IMR-90 (cell line): Measurements from ENCODE around the gene MTM1. TPM values are rescaled to one million over a fixed set of nuclear protein-coding genes. Genes with fewer than 3 reads are reported as not detected.

Source experiments
- ATAC-seq: fragments of 200-7000 bp; cut with Tn5 transposase; 2 replicates; pipeline ENCODE4 v1.9.1; 2020; ENCODE audit warnings: low read depth, mild to moderate bottlenecking, moderate library complexity
- BruUV-seq: library from RNA; stranded (reverse); fragments of 400-500 nt; replicated peaks from 2 replicates; lab custom pipeline; 2021; lab: Mats Ljungman, UMichigan
- CTCF ChIA-PET: fragments of 300-600 bp; formaldehyde crosslinking; extraction: SDS; loops from one replicate; lab custom pipeline; 2021; ENCODE audit warnings: antibody characterized with exemption; lab: Yijun Ruan, JAX
- POLR2A ChIA-PET: fragments of 300-600 bp; sonication (Branson Sonifier 250); formaldehyde crosslinking; loops from one replicate; lab custom pipeline; 2022; ENCODE audit warnings: antibody characterized with exemption; ENCODE audit not compliant: unreplicated experiment; lab: Charles Lee
- DNase-seq: peaks from one replicate; pipeline ENCODE4 v3.0.0; 2013
- H2AFZ ChIP-seq: replicated peaks from 2 replicates; pipeline ENCODE3; 2013; ENCODE audit warnings: low read length, mild to moderate bottlenecking; ENCODE audit not compliant: poor library complexity
- H2AK5ac ChIP-seq: 2 replicates; pipeline ENCODE4 v1.6.1; 2013; ENCODE audit warnings: low read depth, low read length, inconsistent platforms
- H2AK9ac ChIP-seq: replicated peaks from 2 replicates; pipeline ENCODE3; 2013; ENCODE audit warnings: mild to moderate bottlenecking, low read depth, low read length, moderate library complexity; ENCODE audit not compliant: poor library complexity
- H2BK120ac ChIP-seq: 2 replicates; pipeline ENCODE4 v1.6.1; 2013; ENCODE audit warnings: low read depth, low read length, inconsistent platforms
- H2BK15ac ChIP-seq: 3 replicates; pipeline ENCODE4 v1.6.1; 2013; ENCODE audit warnings: low read depth, low read length, inconsistent platforms
- H2BK20ac ChIP-seq: 2 replicates; pipeline ENCODE4 v1.6.1; 2013; ENCODE audit warnings: low read depth, mild to moderate bottlenecking, inconsistent platforms, low read length, moderate library complexity
- H2BK5ac ChIP-seq: 2 replicates; pipeline ENCODE4 v1.6.1; 2013; ENCODE audit warnings: mild to moderate bottlenecking, low read depth, low read length, inconsistent platforms; ENCODE audit not compliant: poor library complexity, severe bottlenecking
- H3K14ac ChIP-seq: replicated peaks from 2 replicates; pipeline ENCODE4 v1.6.1; 2013; ENCODE audit warnings: low read depth, low read length, inconsistent platforms
- H3K18ac ChIP-seq: 2 replicates; pipeline ENCODE4 v1.6.1; 2013; ENCODE audit warnings: low read depth, low read length, control low read depth
- H3K23ac ChIP-seq: 2 replicates; pipeline ENCODE4 v1.6.1; 2013; ENCODE audit warnings: low read depth, low read length, inconsistent platforms
- H3K27ac ChIP-seq: 2 replicates; pipeline ENCODE4 v1.5.1; 2013; ENCODE audit warnings: mild to moderate bottlenecking, control low read depth, low read length; ENCODE audit not compliant: insufficient read depth
- H3K27me3 ChIP-seq: 2 replicates; pipeline ENCODE4 v1.6.1; 2013; ENCODE audit warnings: low read length; ENCODE audit not compliant: control insufficient read depth, insufficient read depth
- H3K36me3 ChIP-seq: 2 replicates; pipeline ENCODE4 v1.6.1; 2013; ENCODE audit warnings: low read length, mixed read lengths; ENCODE audit not compliant: control insufficient read depth, insufficient read depth
- H3K4ac ChIP-seq: 2 replicates; pipeline ENCODE4 v1.6.1; 2013; ENCODE audit warnings: low read depth, low read length, inconsistent platforms
- H3K4me1 ChIP-seq: 2 replicates; pipeline ENCODE4 v1.6.1; 2013; ENCODE audit warnings: low read length, mixed read lengths; ENCODE audit not compliant: control insufficient read depth, insufficient read depth
- H3K4me2 ChIP-seq: 2 replicates; pipeline ENCODE4 v1.6.1; 2013; ENCODE audit warnings: low read depth, mild to moderate bottlenecking, control low read depth, low read length, moderate library complexity
- H3K4me3 ChIP-seq: 2 replicates; pipeline ENCODE4 v1.5.1; 2013; ENCODE audit warnings: low read depth, mild to moderate bottlenecking, control low read depth, low read length, moderate library complexity; ENCODE audit not compliant: insufficient read depth
- H3K56ac ChIP-seq: 2 replicates; pipeline ENCODE4 v1.6.1; 2013; ENCODE audit warnings: low read length, inconsistent platforms; ENCODE audit not compliant: insufficient read depth; ENCODE audit errors: extremely low read depth
- H3K79me1 ChIP-seq, 2 experiments: 2 replicates each; pipeline ENCODE4 v1.6.1; 2013; ENCODE audit warnings: low read length in 2 of 2, inconsistent platforms in 1 of 2, low read depth in 1 of 2
- H3K9ac ChIP-seq: 2 replicates; pipeline ENCODE4 v1.6.1; 2013; ENCODE audit warnings: low read depth, low read length, control low read depth
- H3K9me1 ChIP-seq: 2 replicates; pipeline ENCODE4 v1.6.1; 2013; ENCODE audit warnings: low read length, inconsistent platforms; ENCODE audit not compliant: insufficient read depth
- H3K9me3 ChIP-seq: 2 replicates; pipeline ENCODE4 v1.6.1; 2013; ENCODE audit warnings: low read length; ENCODE audit not compliant: control insufficient read depth, insufficient read depth
- H4K20me1 ChIP-seq: 2 replicates; pipeline ENCODE4 v1.6.1; 2013; ENCODE audit warnings: low read length, inconsistent platforms; ENCODE audit not compliant: insufficient read depth
- H4K5ac ChIP-seq: 2 replicates; pipeline ENCODE4 v1.6.1; 2013; ENCODE audit warnings: mild to moderate bottlenecking, low read depth, low read length, control low read depth
- H4K8ac ChIP-seq, 2 experiments: 2 replicates each; pipeline ENCODE4 v1.6.1; 2013; ENCODE audit warnings: low read depth in 2 of 2, low read length in 2 of 2, control low read depth in 1 of 2, inconsistent platforms in 1 of 2
- H4K91ac ChIP-seq: 2 replicates; pipeline ENCODE4 v1.6.1; 2013; ENCODE audit warnings: low read depth, low read length, inconsistent platforms; ENCODE audit not compliant: insufficient read depth
- BHLHE40 ChIP-seq: fragments of 150-350 bp; IDR thresholded peaks from 2 replicates; pipeline ENCODE4 v1.6.1; 2016; ENCODE audit warnings: mild to moderate bottlenecking, low read depth, low read length
- CEBPB ChIP-seq: IDR thresholded peaks from 2 replicates; pipeline ENCODE4 v1.6.1; 2012; ENCODE audit warnings: low read depth, low read length, improper control_type of control experiment
- CHD1 ChIP-seq: IDR thresholded peaks from 2 replicates; pipeline ENCODE4 v1.6.1; 2012; ENCODE audit warnings: low read depth, low read length, improper control_type of control experiment
- FOS ChIP-seq: fragments of 150-350 bp; IDR thresholded peaks from 2 replicates; pipeline ENCODE4 v1.6.1; 2016; ENCODE audit warnings: low read depth, low read length
- MAFK ChIP-seq: IDR thresholded peaks from 2 replicates; pipeline ENCODE4 v1.6.1; 2012; ENCODE audit warnings: low read depth, low read length, improper control_type of control experiment
- MAZ ChIP-seq: IDR thresholded peaks from 2 replicates; pipeline ENCODE4 v1.6.1; 2012; ENCODE audit warnings: low read depth, mild to moderate bottlenecking, low read length, improper control_type of control experiment, moderate library complexity, borderline replicate concordance
- MXI1 ChIP-seq: IDR thresholded peaks from 2 replicates; pipeline ENCODE4 v1.6.1; 2012; ENCODE audit warnings: low read depth, mild to moderate bottlenecking, low read length, moderate library complexity, borderline replicate concordance
- NFE2L2 ChIP-seq: fragments of 150-350 bp; IDR thresholded peaks from 2 replicates; pipeline ENCODE4 v1.6.1; 2016; ENCODE audit warnings: low read depth, mild to moderate bottlenecking, low read length
- POLR2A ChIP-seq: IDR thresholded peaks from 2 replicates; pipeline ENCODE4 v1.6.1; 2012; ENCODE audit warnings: mild to moderate bottlenecking, low read depth, low read length
- RAD21 ChIP-seq: IDR thresholded peaks from 2 replicates; pipeline ENCODE4 v1.6.1; 2012; ENCODE audit warnings: low read length, improper control_type of control experiment
- RCOR1 ChIP-seq: IDR thresholded peaks from 2 replicates; pipeline ENCODE4 v1.6.1; 2012; ENCODE audit warnings: mild to moderate bottlenecking, low read length, improper control_type of control experiment; ENCODE audit not compliant: insufficient replicate concordance
- RFX5 ChIP-seq: IDR thresholded peaks from 2 replicates; pipeline ENCODE4 v1.8.0; 2012; ENCODE audit warnings: low read depth, mild to moderate bottlenecking, low read length, moderate library complexity
- SMC3 ChIP-seq: fragments of 150-350 bp; IDR thresholded peaks from 2 replicates; pipeline ENCODE4 v1.6.1; 2016; ENCODE audit warnings: low read depth, mild to moderate bottlenecking, antibody characterized with exemption, low read length, moderate library complexity
- WGBS, 2 experiments: methylation state at CpG; one replicate each; pipeline versions ENCODE4 v1.1.5 to v1.1.7; 2013; ENCODE audit warnings: missing lambda C conversion rate in 2 of 2; ENCODE audit not compliant: insufficient read length in 1 of 2; ENCODE audit errors: extremely low coverage in 2 of 2; 5-methylcytosine and 5-hydroxymethylcytosine counted together
- dilution Hi-C: fragments of 300-500 bp; cut with HindIII; formaldehyde crosslinking; loops from one replicate; pipeline ENCODE4 v1.14.3; 2018; ENCODE audit warnings: low sequenced_read_pairs; ENCODE audit not compliant: unreplicated experiment
- in situ Hi-C: fragments of 300-500 bp; cut with MboI; formaldehyde crosslinking; loops from 3 replicates; pipeline ENCODE4 v1.14.3; 2019; ENCODE audit warnings: low sequenced_read_pairs, inconsistent platforms, mixed read lengths
- intact Hi-C: fragments of 100-400 bp; cut with micrococcal nuclease; formaldehyde crosslinking; loops from 2 replicates; pipeline ENCODE4 v1.10.0; 2022
- polyA plus RNA-seq, 3 experiments: library from polyadenylated mRNA; depleted of rRNA; stranded (reverse); fragments of >200 nt; gene quantifications; 2 replicates each; pipeline ENCODE4 v1.2.3, GENCODE V29; 2012; ENCODE audit warnings: low replicate concordance in 1 of 3
- total RNA-seq: library from RNA; depleted of rRNA; stranded (reverse); fragments of >200 nt; gene quantifications from 2 replicates; pipeline ENCODE4 v1.2.3, GENCODE V29; 2012
- TF ChIP-seq, protein P1 (sequence below): fragments of 150-350 bp; IDR thresholded peaks from 2 replicates; pipeline ENCODE4 v1.6.1; 2016; ENCODE audit warnings: low read depth, mild to moderate bottlenecking, low read length, moderate library complexity, borderline replicate concordance
- TF ChIP-seq, protein P2 (sequence below): fragments of 150-350 bp; IDR thresholded peaks from 2 replicates; pipeline ENCODE4 v1.6.1; 2017; ENCODE audit warnings: mild to moderate bottlenecking, antibody characterized with exemption, low read length, low read depth
- TF ChIP-seq, protein P3 (sequence below): conservative IDR thresholded peaks from 2 replicates; pipeline ENCODE4 v1.5.1; 2012; ENCODE audit warnings: mild to moderate bottlenecking, low read depth, low read length, improper control_type of control experiment

The MTM1 gene
- total and polyA plus RNA-seq, 2 of the 4 experiments (the other 2 are of a cell fraction): 3.8 to 5.6 TPM

DNA sequence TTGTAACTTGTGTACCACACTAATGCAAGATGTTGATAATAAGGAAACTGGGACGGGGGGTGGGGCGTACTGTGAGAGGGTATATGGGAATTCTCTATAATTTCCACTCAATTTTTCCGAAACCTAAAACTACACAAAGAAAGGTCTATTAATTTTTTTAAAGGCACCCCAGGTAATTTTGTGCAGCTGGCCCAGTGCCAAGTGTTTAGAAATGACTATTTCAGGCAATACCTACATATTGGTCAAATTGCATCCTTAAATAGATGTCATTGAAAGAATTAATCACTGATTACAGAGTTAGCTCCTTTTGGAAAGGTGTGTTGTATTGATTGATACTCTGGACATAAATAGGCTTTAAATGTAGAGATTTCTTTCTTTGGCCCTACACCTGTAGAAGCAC lies 114.7 kb downstream of the MTM1 start:
- Histone ChIP-seq H2BK120ac (no peak overlapping the region), H3K4me2 (no peak overlapping the region), H4K91ac (no peak overlapping the region), H3K9ac (no peak overlapping the region), H3K18ac (no peak overlapping the region), H4K20me1 (no peaks in the 10 kb centered on the region), H3K23ac (no peak overlapping the region), H2AK9ac (no peak overlapping the region), H3K56ac (no peak overlapping the region), H2BK15ac (no peak overlapping the region), H2AFZ (no peak overlapping the region), H2AK5ac (no peak overlapping the region), H3K14ac (no peak overlapping the region), H3K9me3 (no peaks in the 10 kb centered on the region), H4K5ac (no peak overlapping the region), H2BK20ac (no peak overlapping the region), H3K4me1 (peaks cover under 1% of the 10 kb centered on the region; the same call in 1 of the 2 replicates), H3K79me1 (no peaks in the 10 kb centered on the region), H3K27me3 (no peaks in the 10 kb centered on the region), H3K9me1 (0 out of 2 replicates have a peak, but pooled peaks cover 1% of the 10 kb centered on the region), H3K36me3 (no peaks in the 10 kb centered on the region), H3K4ac (no peak overlapping the region), H4K8ac (no peak overlapping the region), H3K4me3 (no peak overlapping the region), H2BK5ac (no peak overlapping the region), H3K27ac (no peak overlapping the region)
- no peak for DNase-seq
- ChIA-PET POLR2A (no interaction called here), CTCF (interaction anchor here (0.6 to 1.5 kb wide), 5 partner anchors 19 to 733 kb away, joined by 3 to 8 read pairs (median 5); no protein-coding TSS in a partner anchor)
- no CpG with 5 or more reads among the region's 3 CpGs for WGBS, 2 experiments
- no TSS peak for BruUV-seq
- dilution Hi-C loops: no loop called here
- no peak for ATAC-seq
- intact Hi-C loops: loop anchor here (2.0 to 10.0 kb wide), 2 partner anchors 30 to 318 kb away; partner anchors contain the start of gene MAMLD1
- no peak for TF ChIP-seq RCOR1
- no peak for TF ChIP-seq RAD21
- TF ChIP-seq, protein P1, sequence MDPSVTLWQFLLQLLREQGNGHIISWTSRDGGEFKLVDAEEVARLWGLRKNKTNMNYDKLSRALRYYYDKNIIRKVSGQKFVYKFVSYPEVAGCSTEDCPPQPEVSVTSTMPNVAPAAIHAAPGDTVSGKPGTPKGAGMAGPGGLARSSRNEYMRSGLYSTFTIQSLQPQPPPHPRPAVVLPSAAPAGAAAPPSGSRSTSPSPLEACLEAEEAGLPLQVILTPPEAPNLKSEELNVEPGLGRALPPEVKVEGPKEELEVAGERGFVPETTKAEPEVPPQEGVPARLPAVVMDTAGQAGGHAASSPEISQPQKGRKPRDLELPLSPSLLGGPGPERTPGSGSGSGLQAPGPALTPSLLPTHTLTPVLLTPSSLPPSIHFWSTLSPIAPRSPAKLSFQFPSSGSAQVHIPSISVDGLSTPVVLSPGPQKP: no peak
- no peak for TF ChIP-seq CEBPB
- TF ChIP-seq, protein P2, sequence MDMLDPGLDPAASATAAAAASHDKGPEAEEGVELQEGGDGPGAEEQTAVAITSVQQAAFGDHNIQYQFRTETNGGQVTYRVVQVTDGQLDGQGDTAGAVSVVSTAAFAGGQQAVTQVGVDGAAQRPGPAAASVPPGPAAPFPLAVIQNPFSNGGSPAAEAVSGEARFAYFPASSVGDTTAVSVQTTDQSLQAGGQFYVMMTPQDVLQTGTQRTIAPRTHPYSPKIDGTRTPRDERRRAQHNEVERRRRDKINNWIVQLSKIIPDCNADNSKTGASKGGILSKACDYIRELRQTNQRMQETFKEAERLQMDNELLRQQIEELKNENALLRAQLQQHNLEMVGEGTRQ: no peak
- TF ChIP-seq, protein P3, sequence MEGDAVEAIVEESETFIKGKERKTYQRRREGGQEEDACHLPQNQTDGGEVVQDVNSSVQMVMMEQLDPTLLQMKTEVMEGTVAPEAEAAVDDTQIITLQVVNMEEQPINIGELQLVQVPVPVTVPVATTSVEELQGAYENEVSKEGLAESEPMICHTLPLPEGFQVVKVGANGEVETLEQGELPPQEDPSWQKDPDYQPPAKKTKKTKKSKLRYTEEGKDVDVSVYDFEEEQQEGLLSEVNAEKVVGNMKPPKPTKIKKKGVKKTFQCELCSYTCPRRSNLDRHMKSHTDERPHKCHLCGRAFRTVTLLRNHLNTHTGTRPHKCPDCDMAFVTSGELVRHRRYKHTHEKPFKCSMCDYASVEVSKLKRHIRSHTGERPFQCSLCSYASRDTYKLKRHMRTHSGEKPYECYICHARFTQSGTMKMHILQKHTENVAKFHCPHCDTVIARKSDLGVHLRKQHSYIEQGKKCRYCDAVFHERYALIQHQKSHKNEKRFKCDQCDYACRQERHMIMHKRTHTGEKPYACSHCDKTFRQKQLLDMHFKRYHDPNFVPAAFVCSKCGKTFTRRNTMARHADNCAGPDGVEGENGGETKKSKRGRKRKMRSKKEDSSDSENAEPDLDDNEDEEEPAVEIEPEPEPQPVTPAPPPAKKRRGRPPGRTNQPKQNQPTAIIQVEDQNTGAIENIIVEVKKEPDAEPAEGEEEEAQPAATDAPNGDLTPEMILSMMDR: no peak
- TF ChIP-seq MXI1: no peak
- TF ChIP-seq BHLHE40: no peak
- TF ChIP-seq RFX5: no peak
- TF ChIP-seq NFE2L2: no peak
- TF ChIP-seq MAFK: no peak
- no peak for TF ChIP-seq SMC3
- TF ChIP-seq CHD1: no peak
- TF ChIP-seq FOS: no peak
- TF ChIP-seq POLR2A: no peak
- TF ChIP-seq MAZ: no peak
- in situ Hi-C loops: no loop called here
